IPS DF 6.9 (cell line): Measurements from ENCODE around the gene LIPI.
"Not testable (repeated sequence)": the region's sequence is repeated elsewhere in the genome, so short reads cannot be mapped to it uniquely, and the experiment has no call there.

ENCODE experiments used
- DNase-seq: peaks from one replicate; pipeline ENCODE4 v3.0.0-alpha.2; 2013; ENCODE audit warnings: low read depth, low spot score
- H3K27ac ChIP-seq: one replicate; pipeline ENCODE4 v1.5.1; 2013; ENCODE audit warnings: low read length, control low read depth
- H3K27me3 ChIP-seq: 2 replicates; pipeline ENCODE4 v1.6.1; 2013; ENCODE audit warnings: mild to moderate bottlenecking, low read length; ENCODE audit not compliant: control insufficient read depth, insufficient read depth
- H3K36me3 ChIP-seq: 2 replicates; pipeline ENCODE4 v1.6.1; 2013; ENCODE audit warnings: low read length; ENCODE audit not compliant: control insufficient read depth, insufficient read depth
- H3K4me1 ChIP-seq: 2 replicates; pipeline ENCODE4 v1.6.1; 2013; ENCODE audit warnings: low read length; ENCODE audit not compliant: control insufficient read depth, insufficient read depth
- H3K4me3 ChIP-seq: 2 replicates; pipeline ENCODE4 v1.5.1; 2013; ENCODE audit warnings: mild to moderate bottlenecking, low read length
- H3K9me3 ChIP-seq: 2 replicates; pipeline ENCODE4 v1.6.1; 2013; ENCODE audit warnings: low read length, inconsistent platforms; ENCODE audit not compliant: control insufficient read depth, insufficient read depth
- WGBS: extraction: QIAGEN DNeasy Blood & Tissue Kit; methylation state at CpG from one replicate; pipeline ENCODE4 v1.1.7; 2013; ENCODE audit warnings: mixed read lengths, missing lambda C conversion rate; ENCODE audit not compliant: insufficient read length, insufficient coverage; 5-methylcytosine and 5-hydroxymethylcytosine counted together

The LIPI gene

GRCh38 chr21:14092834-14093560 lies 117.8 kb downstream of the LIPI start:
- no peaks in the 10 kb centered on the region for H3K4me1 ChIP-seq
- 0 out of 2 replicates have a peak, but pooled peaks cover 3% of the 10 kb centered on the region for H3K36me3 ChIP-seq
- no CpG with 5 or more reads among the region's 22 CpGs for WGBS
- no peaks in the 10 kb centered on the region for H3K9me3 ChIP-seq
- no peak overlapping the region for H3K4me3 ChIP-seq
- DNase-seq = no peak
- no peak overlapping the region for H3K27ac ChIP-seq
- H3K27me3 ChIP-seq = no peaks in the 10 kb centered on the region

DNA sequence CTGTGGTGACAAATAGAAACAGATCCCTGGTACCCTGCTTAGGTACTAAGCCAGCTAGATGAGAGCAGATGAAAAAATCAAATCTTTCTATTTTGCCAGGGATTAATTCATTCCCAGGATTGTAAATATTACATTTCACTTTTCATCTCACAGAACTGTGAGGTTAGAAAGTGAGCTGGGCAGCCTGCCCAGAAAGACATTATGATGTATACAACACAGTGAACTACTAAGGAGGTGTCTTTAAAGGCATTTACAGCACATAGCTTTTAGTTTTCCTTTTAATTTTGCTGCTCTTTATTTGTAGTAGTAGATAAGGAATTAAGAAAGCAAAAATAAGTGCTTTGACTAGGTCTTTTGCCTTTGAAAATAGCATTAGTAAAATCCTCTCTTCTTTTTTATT lies 120.6 kb downstream of the LIPI start:
- not testable (repeated sequence) for H3K4me3 ChIP-seq, H3K36me3 ChIP-seq

GRCh38 chr21:14088391-14088790 lies 122.4 kb downstream of the LIPI start:
- Histone ChIP-seq H3K4me3 (no peak overlapping the region), H3K27ac (no peak overlapping the region), H3K27me3 (no peaks in the 10 kb centered on the region), H3K4me1 (no peaks in the 10 kb centered on the region), H3K36me3 (0 out of 2 replicates have a peak, but pooled peaks cover 5% of the 10 kb centered on the region), H3K9me3 (no peaks in the 10 kb centered on the region)
- WGBS = no CpG with 5 or more reads among the region's 6 CpGs
- DNase-seq = no peak

More for the DNA sequence above, 120.6 kb downstream of the LIPI start:
- not testable (repeated sequence) for H3K27me3 ChIP-seq, H3K27ac ChIP-seq, DNase-seq, H3K9me3 ChIP-seq, H3K4me1 ChIP-seq

GRCh38 chr21:14086553-14086952 lies 124.2 kb downstream of the LIPI start:
- Histone ChIP-seq H3K9me3 (no peaks in the 10 kb centered on the region), H3K27me3 (no peaks in the 10 kb centered on the region), H3K36me3 (0 out of 2 replicates have a peak, but pooled peaks cover 5% of the 10 kb centered on the region), H3K4me1 (no peaks in the 10 kb centered on the region), H3K4me3 (no peak overlapping the region), H3K27ac (no peak overlapping the region)
- no peak for DNase-seq

- H3K4me1 ChIP-seq = no peaks in the 10 kb centered on the region
- WGBS = no CpG with 5 or more reads among the region's 25 CpGs
- no peaks in the 10 kb centered on the region for H3K27me3 ChIP-seq
- no peak overlapping the region for H3K27ac ChIP-seq
- DNase-seq = no peak
- H3K9me3 ChIP-seq = no peaks in the 10 kb centered on the region
- H3K36me3 ChIP-seq = 0 out of 2 replicates have a peak, but pooled peaks cover 5% of the 10 kb centered on the region
- no peak overlapping the region for H3K4me3 ChIP-seq
These were observed 126.1 kb downstream of the LIPI start for GRCh38 chr21:14084701-14085100.

DNA sequence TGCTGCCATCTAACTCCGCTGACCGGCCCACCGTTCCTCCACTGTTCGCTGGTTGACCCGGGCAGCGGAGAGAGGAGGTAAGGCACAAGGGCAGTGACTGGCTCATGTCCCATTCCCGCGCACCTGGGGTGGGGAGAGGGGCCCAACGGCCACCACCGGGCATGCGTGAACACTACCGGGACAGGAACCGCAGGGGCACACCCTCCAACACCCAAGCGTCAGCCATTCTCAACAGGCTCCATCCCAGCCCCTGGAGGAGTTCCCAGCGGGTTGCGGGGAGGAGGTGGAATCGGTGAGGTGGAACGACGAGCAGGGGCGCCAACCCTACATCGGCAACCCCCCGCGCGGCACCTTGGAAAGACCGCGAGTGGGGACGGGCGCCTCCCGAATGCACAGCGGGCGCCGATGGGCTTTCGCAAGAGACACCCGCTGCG lies 126.7 kb downstream of the LIPI start:
- Histone ChIP-seq H3K27me3 (no peaks in the 10 kb centered on the region), H3K9me3 (no peaks in the 10 kb centered on the region), H3K36me3 (0 out of 2 replicates have a peak, but pooled peaks cover 5% of the 10 kb centered on the region), H3K4me3 (no peak overlapping the region), H3K27ac (no peak overlapping the region), H3K4me1 (no peaks in the 10 kb centered on the region)
- no peak for DNase-seq
- WGBS = no CpG with 5 or more reads among the region's 35 CpGs

DNA sequence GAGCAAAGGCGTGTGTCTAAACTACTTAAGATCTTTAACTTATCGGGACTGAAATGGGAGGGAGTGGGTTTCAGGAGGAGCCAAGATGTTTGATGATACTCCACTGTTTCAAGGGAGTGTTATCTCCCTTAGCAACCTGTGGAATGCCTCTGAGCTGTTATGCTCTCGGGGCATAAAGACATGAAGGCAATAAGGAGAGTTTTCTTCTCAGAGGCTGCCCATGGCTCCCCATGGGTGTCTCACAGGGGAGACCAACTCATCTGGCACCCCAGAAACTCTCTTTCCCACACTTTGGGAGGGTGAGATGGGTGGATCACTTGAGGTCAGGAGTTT lies 130.0 kb downstream of the LIPI start:
- WGBS = no CpG with 5 or more reads among the region's 3 CpGs
- no peaks in the 10 kb centered on the region for H3K9me3 ChIP-seq
- 0 out of 2 replicates have a peak, but pooled peaks cover 5% of the 10 kb centered on the region for H3K36me3 ChIP-seq

DNA sequence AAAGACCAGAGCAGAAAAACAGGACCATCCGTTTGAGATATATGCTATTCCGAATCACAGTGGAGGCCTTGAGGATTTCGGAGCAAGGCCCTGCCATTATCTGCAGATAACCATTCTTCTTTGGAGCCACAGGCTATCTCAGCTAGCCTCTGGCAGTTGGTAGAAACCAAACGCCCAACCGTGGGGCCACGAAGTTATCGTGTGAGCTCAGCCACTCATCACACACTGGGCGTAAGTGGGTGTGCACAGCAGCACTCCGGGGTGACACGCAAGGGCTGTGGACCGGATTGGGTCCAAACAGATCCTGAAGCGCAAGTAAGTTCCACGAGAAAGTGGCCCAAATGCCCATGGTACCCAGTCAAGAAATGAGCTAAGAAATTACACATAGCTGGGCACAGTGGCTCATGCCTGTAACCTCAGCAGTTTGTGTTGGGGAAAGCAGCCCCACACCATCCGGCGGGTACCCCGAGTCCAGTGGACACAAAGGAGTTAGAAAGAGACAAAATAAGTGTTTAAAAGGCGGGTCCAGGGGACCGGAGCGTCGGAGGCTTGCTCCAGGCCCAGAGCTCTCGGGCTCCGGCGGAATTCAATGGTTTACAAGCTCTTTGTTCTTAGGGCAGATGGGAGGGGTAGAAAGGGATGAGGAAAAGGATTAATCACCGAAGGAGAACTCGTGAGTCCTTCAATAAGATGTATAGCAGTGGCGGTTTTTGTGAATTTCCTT lies 130.6 kb downstream of the LIPI start:
- WGBS = no CpG with 5 or more reads among the region's 26 CpGs
- no peak for DNase-seq
- Histone ChIP-seq H3K9me3 (no peaks in the 10 kb centered on the region), H3K27me3 (no peaks in the 10 kb centered on the region), H3K4me1 (no peaks in the 10 kb centered on the region), H3K4me3 (no peak overlapping the region), H3K36me3 (0 out of 2 replicates have a peak, but pooled peaks cover 7% of the 10 kb centered on the region), H3K27ac (no peak overlapping the region)

More for the DNA sequence above, 130.0 kb downstream of the LIPI start:
- H3K27ac ChIP-seq = no peak overlapping the region
- no peaks in the 10 kb centered on the region for H3K4me1 ChIP-seq
- H3K27me3 ChIP-seq = no peaks in the 10 kb centered on the region
- no peak for DNase-seq
- no peak overlapping the region for H3K4me3 ChIP-seq

DNA sequence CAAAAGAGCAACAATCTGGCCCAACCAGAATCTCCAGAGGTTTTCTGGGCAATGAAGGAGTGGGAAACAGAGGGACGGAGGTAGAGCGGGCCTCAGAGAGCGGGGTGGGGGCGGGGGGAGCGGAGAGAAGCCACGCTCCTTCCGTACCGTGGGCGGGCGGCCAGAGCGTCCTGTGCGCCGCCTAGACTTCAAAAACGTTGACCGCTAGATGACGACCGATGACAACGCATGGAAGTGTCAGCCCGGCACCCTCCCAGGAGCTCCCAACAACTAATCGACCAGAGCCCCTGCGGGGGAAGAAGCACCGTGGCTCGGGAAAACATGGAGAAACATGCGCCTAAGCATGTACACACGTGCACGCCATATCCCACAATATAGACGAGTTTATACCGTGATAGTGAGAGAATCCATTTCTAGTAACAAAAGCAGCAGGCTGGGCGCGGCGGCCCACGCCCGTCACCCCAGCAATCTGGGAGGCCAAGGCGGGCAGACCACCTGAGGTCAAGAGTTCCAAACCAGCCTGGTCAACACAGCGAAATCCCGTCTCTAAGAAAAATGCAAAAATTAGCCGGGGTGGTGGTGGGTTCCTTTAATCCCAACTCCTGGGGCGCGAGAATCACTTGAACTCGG lies 131.9 kb downstream of the LIPI start:
- H3K9me3 ChIP-seq = no peaks in the 10 kb centered on the region
- no peaks in the 10 kb centered on the region for H3K4me1 ChIP-seq
- H3K27me3 ChIP-seq = no peaks in the 10 kb centered on the region
- no peak overlapping the region for H3K4me3 ChIP-seq
- 0 out of 2 replicates have a peak, but pooled peaks cover 3% of the 10 kb centered on the region for H3K36me3 ChIP-seq
- no CpG with 5 or more reads among the region's 40 CpGs for WGBS
- DNase-seq = no peak
- H3K27ac ChIP-seq = no peak overlapping the region

DNA sequence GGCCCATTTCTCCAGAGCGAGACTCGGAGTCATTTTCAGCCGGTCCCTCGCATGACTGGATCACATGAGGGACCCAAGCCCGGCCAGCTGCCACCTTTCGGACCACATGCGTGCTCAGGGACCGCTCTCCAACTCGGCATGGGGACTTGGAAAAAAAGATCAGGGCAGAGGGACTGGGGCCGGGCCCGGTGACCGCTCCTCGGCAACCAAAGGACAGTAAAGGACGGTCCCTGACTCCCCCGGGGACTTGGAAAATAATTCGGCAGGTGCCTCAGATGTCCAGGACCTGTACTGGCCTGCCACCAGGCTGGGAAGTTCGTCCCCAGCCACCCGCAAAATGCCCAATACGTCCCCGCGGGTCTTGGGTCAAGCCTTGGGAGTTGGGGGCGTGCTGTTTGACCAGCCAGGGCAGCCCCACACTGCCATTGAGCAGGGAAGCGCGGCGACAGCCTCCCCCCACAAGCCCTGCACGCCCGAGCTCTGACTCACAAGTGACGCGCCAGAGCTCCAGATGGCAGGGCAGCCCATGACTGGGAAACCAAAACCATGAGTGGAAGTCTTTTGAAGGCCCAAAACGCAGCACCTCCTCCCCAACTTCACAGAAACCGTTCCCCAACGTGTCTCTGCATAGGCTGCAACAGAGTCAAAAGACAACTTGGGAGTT lies 134.5 kb downstream of the LIPI start:
- DNase-seq = no peak
- no peaks in the 10 kb centered on the region for H3K27me3 ChIP-seq
- no peak overlapping the region for H3K27ac ChIP-seq
- H3K36me3 ChIP-seq = peaks cover 2% of the 10 kb centered on the region; the same call in 1 of the 2 replicates
- no CpG with 5 or more reads among the region's 32 CpGs for WGBS
- no peak overlapping the region for H3K4me3 ChIP-seq
- no peaks in the 10 kb centered on the region for H3K4me1 ChIP-seq
- H3K9me3 ChIP-seq = no peaks in the 10 kb centered on the region
